NCI-H2171 (cell line): ENCODE data around the gene C5.

Experiments
- DNase-seq: peaks from one replicate; lab custom pipeline; 2025; lab: John Stamatoyannopoulos, UW

The C5 gene

DNA sequence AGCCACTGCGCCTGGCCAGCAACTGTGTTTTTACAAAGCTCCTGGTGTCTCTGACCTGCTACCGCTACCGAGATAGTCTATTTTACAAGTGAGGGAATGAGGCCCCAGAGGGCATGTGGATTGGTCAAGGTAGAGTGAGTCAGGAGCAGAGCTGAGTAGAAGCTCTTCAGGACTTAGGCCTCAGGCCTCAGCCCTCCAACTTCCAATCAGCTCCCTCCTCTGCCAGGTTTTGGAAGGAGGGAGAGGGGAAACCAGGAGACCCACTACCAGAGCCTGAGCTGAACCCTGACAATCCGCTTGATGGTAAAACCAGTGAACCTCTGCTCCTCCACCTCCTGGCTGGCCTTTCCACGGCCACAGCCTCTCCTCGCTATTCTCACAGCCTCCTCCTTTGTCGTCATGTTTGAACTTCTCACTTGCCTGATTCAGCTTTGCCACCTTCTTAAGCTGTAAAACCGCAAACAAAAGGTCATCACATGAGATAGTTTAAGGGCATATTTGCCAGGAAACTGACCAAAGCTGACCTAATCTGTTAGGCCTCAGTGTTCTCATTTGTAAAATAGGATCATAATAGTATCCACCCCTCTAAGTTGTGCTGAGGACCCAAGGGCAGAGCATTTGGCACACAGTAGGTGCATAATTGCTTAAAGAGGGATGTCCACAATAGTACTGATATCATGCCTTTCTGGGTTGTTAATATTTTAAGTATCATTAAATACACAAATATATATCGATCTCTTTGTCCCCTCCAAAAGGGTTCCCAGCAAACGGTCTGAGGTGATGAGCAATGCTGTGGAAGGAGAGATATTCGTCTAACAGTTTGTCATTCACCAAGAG lies 125.2 kb downstream of the C5 start:
- no peak for DNase-seq

DNA sequence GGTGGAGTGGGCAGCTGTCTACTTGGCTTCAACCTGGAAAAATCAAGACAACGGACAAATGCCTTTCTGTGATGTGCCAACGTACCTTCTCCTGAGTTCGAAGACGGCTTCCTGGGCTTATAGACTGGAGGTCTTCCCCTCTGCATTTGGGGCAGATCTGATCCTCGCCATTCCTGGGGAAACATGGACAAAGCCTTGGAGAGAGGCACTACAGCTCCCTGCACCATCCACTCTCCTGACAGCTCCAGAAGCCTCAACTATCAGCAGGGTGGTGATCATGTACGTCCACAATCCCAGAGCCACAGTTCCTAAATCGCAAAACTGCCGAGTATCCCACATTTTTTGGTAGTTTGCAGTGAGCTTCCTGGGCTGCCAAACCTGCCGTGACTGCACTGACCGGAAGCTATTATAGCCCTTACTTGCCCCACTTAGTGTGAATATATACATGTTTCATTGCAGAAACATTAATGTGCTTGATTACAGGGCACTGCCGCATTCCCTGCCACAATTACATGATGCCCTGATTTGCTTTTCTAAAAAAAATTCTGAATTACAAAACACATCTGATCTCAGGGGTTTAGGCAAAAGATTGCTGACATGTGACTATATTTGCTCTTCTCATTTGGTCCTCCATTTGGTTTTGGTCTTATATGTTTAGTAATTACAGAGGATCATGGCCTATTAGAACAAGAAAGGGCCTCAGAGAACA lies 126.3 kb downstream of the C5 start:
- DNase-seq, result no peak

DNA sequence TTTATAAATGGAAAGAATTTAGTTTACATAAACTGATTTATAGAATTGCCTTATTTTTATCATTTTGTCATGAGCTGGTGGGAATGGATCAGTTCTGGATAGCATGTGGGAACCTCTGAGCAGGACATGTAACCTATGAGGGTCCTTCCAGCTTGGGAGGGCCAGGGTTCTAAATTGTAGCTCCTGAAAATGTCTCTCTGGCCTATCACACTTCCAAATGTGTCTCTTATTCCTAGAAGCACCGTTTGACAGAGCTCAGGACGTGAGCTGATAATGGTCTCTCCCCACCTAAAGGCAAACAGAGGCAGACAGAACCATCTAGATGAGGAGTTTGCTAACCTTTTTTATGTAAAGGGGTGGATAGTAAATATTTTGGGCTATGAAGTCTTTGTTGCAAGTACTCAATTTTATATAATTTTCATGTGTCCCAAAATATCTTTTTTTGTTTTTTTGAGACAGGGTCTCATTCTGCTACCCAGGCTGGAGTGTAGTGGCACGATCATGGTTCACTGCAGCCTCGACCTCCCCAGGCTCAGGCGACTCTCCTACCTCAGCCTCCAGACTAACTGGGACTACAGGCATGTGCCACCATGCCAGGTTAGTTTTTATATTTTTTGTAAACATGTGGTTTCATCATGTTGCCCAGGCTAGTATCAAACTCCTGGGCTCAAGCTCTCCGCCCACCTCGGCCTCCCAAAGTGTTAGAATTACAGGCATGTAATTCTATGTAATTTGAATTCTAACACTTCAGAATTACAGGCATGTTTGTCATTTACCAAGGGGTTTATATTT lies 127.5 kb downstream of the C5 start:
- DNase-seq, result no peak

GRCh38 chr9:120921661-120922181 lies 128.4 kb downstream of the C5 start:
- DNase-seq, result no peak

GRCh38 chr9:120920806-120921178 lies 129.3 kb downstream of the C5 start:
- DNase-seq, result no peak

DNA sequence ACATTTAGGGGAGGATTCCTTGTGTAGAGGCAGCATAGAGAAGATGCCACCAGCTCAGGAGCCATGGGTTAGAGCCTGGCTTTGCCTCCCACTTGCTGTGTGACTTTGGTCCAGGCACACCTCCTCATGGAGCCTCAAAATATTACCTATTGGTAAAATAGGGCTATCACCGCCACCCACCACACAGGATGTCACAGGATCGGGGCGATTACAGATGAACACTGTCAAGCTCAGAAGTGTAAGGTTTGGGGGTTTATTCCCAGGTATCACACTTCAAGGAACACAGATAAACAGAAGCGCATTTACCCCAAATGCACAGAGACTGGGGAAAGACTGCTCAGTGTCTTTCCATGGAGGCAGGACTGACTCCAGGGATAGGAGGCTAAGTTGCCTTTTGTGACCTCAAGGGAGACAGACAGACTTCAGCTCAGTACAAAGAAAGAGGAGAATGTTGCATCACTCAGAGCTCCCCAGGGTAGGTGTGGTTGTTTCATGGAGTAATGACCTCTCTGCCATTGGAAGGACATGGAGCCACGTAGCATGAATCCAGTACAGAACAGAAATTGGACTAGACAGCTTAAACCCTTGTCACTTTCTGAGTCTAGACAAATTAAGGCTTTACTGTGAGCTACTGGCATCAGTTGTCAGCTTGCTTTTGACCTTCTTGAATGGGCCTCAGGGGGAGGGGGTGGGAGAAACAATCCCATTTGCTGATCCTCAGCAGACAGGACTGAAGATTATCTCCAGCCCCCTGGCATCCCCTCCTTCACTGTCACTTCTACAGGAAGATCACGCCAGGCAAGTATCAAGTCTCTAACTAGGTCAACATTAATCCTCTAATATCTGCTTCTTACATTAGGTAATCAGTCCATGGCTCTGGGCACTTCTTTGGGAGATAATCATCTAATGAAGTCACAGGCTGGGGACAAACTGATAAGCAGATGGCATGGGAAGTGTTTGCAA lies 130.0 kb downstream of the C5 start:
- DNase-seq, result no peak

DNA sequence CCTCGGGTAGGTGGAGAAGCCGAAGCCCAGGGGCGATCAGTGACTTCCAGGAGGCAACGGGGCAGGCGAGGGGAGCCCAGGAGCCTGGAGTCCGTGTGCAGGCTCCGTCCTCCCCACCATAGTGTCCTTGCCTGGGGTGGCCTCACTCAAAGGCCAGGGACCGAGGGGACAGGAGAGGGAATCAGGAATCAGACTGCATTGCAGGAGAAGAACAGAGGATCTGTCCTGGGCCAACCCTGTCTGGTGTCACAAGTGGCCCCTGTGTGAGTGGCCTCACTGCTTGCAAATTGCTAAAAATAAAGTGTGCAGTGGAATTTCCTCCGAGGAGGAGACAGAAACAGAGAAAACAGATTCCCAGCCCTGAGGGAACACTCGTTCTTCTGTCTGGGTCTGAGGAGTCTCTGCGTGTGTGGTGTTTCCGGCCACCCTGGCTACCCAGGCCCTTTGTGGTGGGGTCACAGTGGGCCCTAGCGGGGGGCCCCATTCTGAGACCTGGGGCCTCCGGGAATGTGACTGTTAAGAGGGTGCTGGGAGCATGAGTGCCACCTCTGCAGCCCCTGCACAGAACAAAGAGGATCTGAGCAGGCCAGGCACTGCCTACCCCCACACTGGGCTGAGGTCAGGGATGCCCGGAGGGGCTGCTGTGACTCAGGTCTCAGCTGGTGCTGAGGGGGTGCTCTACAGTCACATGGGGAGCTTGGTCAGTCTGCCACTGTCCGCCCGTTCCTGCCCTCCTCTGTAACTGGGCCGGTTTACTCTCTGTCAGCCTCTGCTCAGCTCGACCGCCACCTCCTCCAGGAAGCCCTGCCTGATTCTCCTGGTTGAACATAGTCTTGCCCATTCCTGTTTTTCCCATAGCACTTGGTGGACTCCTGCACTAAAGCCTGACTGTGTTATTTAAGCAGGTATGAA lies 130.9 kb downstream of the C5 start:
- no peak for DNase-seq

- DNase-seq, result no peak
These were observed 131.9 kb downstream of the C5 start for GRCh38 chr9:120917929-120918762.

DNA sequence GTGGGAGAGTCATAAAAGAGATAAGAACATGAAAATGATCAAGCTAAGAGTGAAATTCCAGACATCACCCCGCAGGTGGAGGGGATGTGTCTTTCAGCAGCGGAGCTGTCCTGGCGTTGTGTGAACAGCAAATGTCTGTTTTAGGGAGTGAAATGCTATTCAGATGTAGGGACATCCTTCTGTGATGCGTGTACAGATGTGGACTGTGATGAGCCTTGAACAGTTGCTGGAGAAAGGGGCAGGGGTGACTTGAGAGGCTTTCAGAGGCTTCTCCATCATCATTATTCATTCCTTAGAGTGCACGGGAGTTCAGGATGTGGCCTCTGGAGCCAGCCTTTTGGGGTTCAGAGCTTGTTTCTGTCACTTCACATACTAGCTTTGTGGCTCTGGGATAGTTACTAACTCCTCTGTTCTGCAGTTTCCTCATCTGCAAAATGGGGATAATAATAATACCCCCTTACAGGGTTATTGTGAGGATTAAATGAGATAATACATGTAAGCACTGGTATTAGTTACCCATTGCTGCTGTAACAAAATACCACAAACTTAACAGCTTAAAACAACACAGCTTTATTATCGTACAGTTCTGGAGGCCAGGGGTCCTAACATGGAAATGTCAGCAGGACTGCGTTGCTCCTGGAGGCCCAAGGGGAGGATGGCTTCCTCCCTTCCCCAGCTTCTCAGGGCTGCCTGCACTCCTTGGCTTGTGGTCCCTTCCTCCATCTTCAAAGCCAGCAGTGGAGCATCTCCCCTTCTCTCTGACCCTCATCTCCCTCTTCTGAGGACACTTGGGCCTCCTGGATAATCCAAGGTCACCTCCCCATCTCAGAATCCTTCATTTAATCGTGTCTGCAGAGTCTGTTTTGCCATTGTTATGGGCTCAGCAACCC lies 132.8 kb downstream of the C5 start:
- DNase-seq, result no peak

DNA sequence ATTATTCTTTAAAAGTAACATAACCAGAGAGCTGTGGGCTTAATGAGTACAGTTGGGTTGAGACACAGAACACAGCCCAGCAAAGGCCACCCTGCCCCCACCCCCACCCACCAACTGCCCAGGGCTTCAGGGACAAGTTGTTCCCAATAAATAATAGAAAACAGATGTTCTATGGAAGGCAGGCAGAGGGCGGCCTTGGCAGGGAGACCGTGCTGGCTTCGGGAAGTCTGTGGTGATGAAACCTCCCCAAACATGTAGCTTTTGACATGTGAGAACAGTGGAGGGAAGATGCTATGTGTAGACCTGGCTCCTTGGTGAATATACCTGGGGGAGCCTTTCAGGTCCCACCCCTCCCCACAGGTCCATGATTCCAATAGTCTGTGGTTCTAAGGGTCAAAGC lies 133.5 kb downstream of the C5 start:
- no peak for DNase-seq

DNA sequence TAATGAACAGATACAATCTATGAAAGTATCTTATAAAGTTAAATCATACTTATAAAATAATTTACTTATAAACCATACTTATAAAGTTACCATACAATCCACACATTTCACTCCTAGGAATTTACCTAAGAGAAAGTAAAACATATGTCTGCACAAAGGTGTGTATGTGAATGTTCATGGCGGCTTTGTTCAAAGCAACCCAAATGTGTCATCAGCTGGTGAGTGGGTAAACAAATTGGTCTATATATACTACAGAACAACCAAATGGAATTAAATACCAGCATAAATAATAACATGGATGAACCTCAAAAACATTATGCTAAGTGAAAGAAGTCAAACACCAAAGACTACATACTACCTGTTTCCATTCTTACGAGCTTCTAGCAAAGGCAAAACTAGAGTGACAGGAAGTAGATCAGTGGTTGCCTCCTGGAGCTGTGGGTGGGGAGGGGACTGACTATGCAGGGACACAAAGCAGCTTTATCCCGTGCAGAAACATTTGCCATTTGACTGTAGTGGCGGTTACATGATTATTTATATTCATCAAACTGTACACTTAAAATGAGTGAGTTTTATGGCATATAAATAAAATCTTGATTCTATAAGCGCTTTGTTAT lies 134.1 kb downstream of the C5 start:
- DNase-seq, result no peak

GRCh38 chr9:120914953-120915352 lies 135.1 kb downstream of the C5 start:
- DNase-seq, result no peak

- no peak for DNase-seq
These were observed 135.7 kb downstream of the C5 start for GRCh38 chr9:120914396-120914795.

DNA sequence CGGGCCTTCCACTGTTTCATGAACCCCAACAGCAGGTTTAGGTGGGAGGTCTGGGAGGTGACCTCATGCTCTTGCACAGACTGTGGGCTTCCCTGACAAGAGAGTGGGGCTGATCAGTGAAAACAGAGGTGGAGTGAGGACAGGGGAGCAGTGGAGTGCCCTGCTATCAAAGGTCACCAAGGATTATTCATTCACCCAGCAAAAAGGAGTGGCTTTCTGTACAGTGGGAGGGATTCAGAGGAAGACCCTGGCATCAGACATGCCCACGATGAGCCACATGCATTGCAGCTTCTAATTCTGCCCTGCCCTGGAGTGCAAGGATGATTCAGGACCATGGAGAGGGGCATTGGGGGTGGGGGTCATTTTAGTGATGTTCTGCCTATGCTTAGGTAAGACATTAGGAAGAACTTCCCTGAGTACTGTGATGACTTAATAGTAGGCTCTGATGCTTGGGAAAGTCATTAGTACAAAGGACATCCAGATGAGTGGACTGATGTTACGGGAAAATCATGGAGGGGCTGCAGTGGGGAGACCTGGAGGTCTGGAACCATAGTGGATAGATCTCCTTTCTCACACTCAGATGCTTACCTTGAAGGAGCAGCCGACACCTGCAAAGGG lies 136.3 kb downstream of the C5 start:
- DNase-seq, result no peak

DNA sequence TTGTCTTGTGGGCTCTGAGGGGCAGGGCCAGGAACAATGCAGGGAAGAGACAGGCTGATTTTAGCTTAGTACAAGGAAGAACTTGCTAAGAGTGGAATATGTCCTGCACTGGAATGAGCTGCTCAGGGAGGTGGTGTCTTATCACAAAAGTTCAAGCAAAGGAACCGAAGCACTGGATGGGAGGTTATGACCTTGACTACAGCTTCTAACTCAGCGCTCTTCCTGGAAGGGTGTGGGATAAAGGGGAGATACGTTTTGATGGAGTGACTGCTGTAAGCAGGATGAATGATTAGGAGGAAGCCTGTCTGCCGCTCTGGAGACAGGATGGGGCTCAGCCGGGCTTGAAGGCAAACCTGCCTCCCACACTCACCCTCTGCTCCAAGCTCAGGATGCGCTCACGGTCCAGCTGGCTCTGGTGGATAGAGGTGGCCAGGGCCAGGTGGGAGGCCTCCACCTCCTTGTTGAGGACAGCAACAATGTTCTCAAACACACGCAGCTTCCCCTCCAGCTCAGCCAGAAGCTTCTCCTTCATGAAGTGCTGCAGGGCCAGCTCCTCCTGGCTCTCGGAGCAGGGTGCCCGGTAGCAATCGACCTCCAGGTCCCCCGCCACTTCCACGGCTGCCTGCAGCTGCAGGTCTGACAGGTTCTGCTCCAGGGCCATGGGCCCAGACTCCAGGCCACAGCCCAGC lies 137.0 kb downstream of the C5 start:
- DNase-seq, result no peak

- DNase-seq, result no peak
These were observed 138.7 kb downstream of the C5 start for GRCh38 chr9:120911295-120911837.

- DNase-seq, result no peak
These were observed 139.4 kb downstream of the C5 start for GRCh38 chr9:120910643-120911042.
